CD4-positive, alpha-beta memory T cell (primary cell): ENCODE measurements around the gene APH1B. TPM values are rescaled to one million over a fixed set of nuclear protein-coding genes. Genes with fewer than 3 reads are reported as not detected.
A peak's percentile ranks its signal among the peaks of the same experiment; 100 is the strongest.

ENCODE experiments used
- CTCF ChIA-PET: fragments of 350-600 bp; sonication (Branson Sonifier 250); formaldehyde crosslinking; loops from one replicate; lab custom pipeline; 2021; ENCODE audit warnings: inconsistent platforms; ENCODE audit not compliant: partially characterized antibody; lab: Charles Lee
- POLR2A ChIA-PET: fragments of 350-600 bp; sonication (Branson Sonifier 250); formaldehyde crosslinking; loops from one replicate; lab custom pipeline; 2021; ENCODE audit not compliant: partially characterized antibody; lab: Charles Lee
- DNase-seq, 5 donors: peaks; one replicate each; pipeline versions ENCODE4 v3.0.0 to v3.0.0-alpha.2; 2020 to 2022; ENCODE audit warnings: mixed read lengths in 1 of 5
- H3K27ac ChIP-seq: one replicate; pipeline ENCODE4 v1.7.0; 2013; ENCODE audit warnings: low read depth, low read length
- H3K27me3 ChIP-seq: 2 replicates; pipeline ENCODE4 v1.7.0; 2013; ENCODE audit warnings: mild to moderate bottlenecking, low read length, moderate library complexity; ENCODE audit not compliant: insufficient read depth
- H3K36me3 ChIP-seq: 2 replicates; pipeline ENCODE4 v1.7.0; 2013; ENCODE audit warnings: mild to moderate bottlenecking, low read length, moderate library complexity; ENCODE audit not compliant: insufficient read depth
- H3K4me1 ChIP-seq: 2 replicates; pipeline ENCODE4 v1.7.0; 2013; ENCODE audit warnings: mild to moderate bottlenecking, low read length, moderate library complexity; ENCODE audit not compliant: insufficient read depth
- H3K4me3 ChIP-seq, 2 donors: one replicate each; pipeline ENCODE4 v1.7.0; 2013; ENCODE audit warnings: low read length in 2 of 2, mild to moderate bottlenecking in 1 of 2
- H3K9me3 ChIP-seq, 2 donors: one replicate each; pipeline ENCODE4 v1.7.0; 2013; ENCODE audit warnings: low read length in 2 of 2, control low read depth in 1 of 2; ENCODE audit not compliant: control insufficient read depth in 1 of 2
- H3K27ac Mint-ChIP-seq, 7 donors: one replicate each; pipeline ENCODE4 v1.8.0; 2020 to 2021; ENCODE audit warnings: mixed read lengths in 7 of 7, mild to moderate bottlenecking in 6 of 7, inconsistent platforms in 3 of 7, moderate library complexity in 3 of 7
- H3K27me3 Mint-ChIP-seq, 2 donors: one replicate each; pipeline ENCODE4 v1.8.0; 2020 to 2021; ENCODE audit warnings: mixed read lengths in 2 of 2
- H3K36me3 Mint-ChIP-seq, 2 donors: one replicate each; pipeline ENCODE4 v1.8.0; 2020 to 2021; ENCODE audit warnings: mixed read lengths in 2 of 2, inconsistent platforms in 1 of 2, mild to moderate bottlenecking in 1 of 2
- H3K4me1 Mint-ChIP-seq, 4 donors: one replicate each; pipeline ENCODE4 v1.8.0; 2020 to 2021; ENCODE audit warnings: mixed read lengths in 4 of 4, mild to moderate bottlenecking in 1 of 4
- H3K4me3 Mint-ChIP-seq, 8 donors: one replicate each; pipeline ENCODE4 v1.8.0; 2020 to 2021; ENCODE audit warnings: mixed read lengths in 8 of 8, mild to moderate bottlenecking in 7 of 8, moderate library complexity in 6 of 8, inconsistent platforms in 3 of 8
- H3K9me3 Mint-ChIP-seq, 8 donors: one replicate each; pipeline ENCODE4 v1.8.0; 2020 to 2021; ENCODE audit warnings: mixed read lengths in 8 of 8, mild to moderate bottlenecking in 5 of 8, inconsistent platforms in 3 of 8, moderate library complexity in 1 of 8
- intact Hi-C: fragments of 100-400 bp; cut with micrococcal nuclease; formaldehyde crosslinking; loops from one replicate; pipeline ENCODE4 v1.15.1; 2023
- polyA plus RNA-seq, 2 donors: library from polyadenylated mRNA; unstranded; fragments of 300-500 nt; fragmentation: Illumina TruSeq; gene quantifications; one replicate each; pipeline ENCODE4 v1.2.3, GENCODE V29; 2021
- total RNA-seq, 2 experiments: library from RNA; stranded (reverse); gene quantifications; one replicate each; pipeline ENCODE4 v1.2.3, GENCODE V29; 2021

APH1B gene
- total and polyA plus RNA-seq, 4 experiments from 2014 or later: 11.9 to 28.4 (median 18.2) TPM

DNA sequence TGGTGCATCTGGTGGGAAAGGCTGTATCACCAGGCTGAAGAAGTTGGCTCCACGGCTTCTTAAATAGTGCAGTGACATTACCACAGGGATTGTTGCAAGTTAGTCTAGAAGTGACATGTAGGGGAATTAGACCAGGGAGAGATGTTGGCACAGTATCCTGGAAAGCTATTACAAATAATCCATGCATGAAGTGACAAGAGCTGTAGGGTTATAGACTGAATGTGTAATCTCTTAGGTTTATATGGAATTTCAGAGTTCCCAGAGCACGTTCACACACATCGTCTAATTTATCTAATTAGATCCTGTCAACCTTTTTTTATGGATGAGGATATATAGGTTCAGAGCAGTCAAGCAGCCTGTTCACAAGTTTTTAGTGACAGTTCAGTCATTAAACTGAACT lies 37.3 kb upstream of the APH1B start:
- no peak overlapping the region for H3K4me3 ChIP-seq
- H3K9me3 Mint-ChIP-seq: peaks cover 0 to 3% (median 0%) of the 10 kb centered on the region in 8 donors
- H3K9me3 ChIP-seq: no peaks in the 10 kb centered on the region
- peak overlapping the region in 5 of 7 donors; percentile 8 to 93 (median 45) for H3K27ac Mint-ChIP-seq
- H3K27me3 ChIP-seq: no peaks in the 10 kb centered on the region
- H3K27me3 Mint-ChIP-seq: no peaks in the 10 kb centered on the region
- DNase-seq: no peak
- no peak overlapping the region for H3K4me3 Mint-ChIP-seq
- ChIA-PET CTCF (interaction anchor here (1.3 to 2.1 kb wide), 2 partner anchors 9 kb away, joined by 4 to 5 read pairs; no protein-coding TSS in a partner anchor), POLR2A (interaction anchor here (0.7 to 1.3 kb wide), 2 partner anchors 32 to 48 kb away, joined by 3 to 4 read pairs; no protein-coding TSS in a partner anchor)
- H3K4me1 Mint-ChIP-seq: peaks cover 53 to 81% (median 65%) of the 10 kb centered on the region in 4 donors
- H3K4me1 ChIP-seq: peaks cover 61% of the 10 kb centered on the region
- no peak overlapping the region for H3K27ac ChIP-seq
- no peaks in the 10 kb centered on the region for H3K36me3 ChIP-seq
- intact Hi-C loops: no loop called here
- peaks cover 26 to 29% of the 10 kb centered on the region in 2 donors for H3K36me3 Mint-ChIP-seq

DNA sequence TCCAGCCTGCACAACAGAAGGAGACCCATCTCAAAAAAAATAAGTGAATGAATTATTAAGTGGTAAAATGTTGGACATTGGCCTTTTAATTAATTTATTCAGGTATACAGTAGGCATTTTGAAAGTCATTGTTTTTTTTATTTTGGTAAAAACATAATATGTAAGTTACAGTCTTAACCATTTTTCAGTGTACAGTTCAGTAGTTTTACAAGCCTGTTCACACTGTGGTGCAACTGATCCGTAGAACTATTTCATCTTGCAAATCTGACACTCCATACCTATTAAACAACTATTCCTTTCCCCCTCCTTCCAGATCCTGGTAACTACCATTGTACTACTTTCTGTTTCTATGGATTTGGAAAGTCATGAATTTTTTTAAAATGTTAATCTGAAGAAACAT lies 36.1 kb upstream of the APH1B start:
- POLR2A ChIA-PET: no interaction called here

DNA sequence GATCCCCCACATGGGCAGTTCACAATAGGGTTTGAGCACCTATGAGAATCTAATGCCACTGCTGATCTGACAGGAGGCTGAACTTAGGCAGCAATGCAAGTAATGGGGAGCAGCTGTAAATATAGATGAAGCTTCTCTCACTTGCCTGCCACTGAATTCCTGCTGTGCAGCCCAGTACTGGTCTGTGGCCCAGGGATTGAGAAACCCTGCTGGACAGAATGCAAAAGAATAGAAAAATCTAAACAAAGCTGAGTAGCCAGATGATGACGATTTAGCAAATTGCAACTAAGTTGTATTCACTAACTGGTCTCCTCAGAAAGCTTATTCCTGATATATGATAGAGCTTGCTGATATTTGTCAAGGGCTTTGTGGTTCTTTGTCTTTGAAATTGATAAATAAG lies 34.3 kb upstream of the APH1B start:
- H3K9me3 Mint-ChIP-seq: no peaks in the 10 kb centered on the region

More for the DNA sequence above, 36.1 kb upstream of the APH1B start:
- intact Hi-C loops: no loop called here
- Histone ChIP-seq H3K9me3 (no peaks in the 10 kb centered on the region), H3K27ac (no peak overlapping the region), H3K4me3 (no peak overlapping the region), H3K36me3 (peaks cover 3% of the 10 kb centered on the region), H3K4me1 (peaks cover 58% of the 10 kb centered on the region), H3K27me3 (no peaks in the 10 kb centered on the region)
- H3K9me3 Mint-ChIP-seq: peaks cover 0 to 3% (median 0%) of the 10 kb centered on the region in 8 donors
- H3K4me1 Mint-ChIP-seq: peaks cover 52 to 81% (median 66%) of the 10 kb centered on the region in 4 donors
- peaks cover 31 to 35% of the 10 kb centered on the region in 2 donors for H3K36me3 Mint-ChIP-seq
- no peak overlapping the region for H3K4me3 Mint-ChIP-seq
- DNase-seq: no peak
- no peaks in the 10 kb centered on the region for H3K27me3 Mint-ChIP-seq
- H3K27ac Mint-ChIP-seq: peak overlapping the region in 2 of 7 donors; percentile 36 to 70
- CTCF ChIA-PET: interaction anchor here (1.1 kb wide), 1 partner anchor 33 kb away, joined by 3 read pairs; no protein-coding TSS in a partner anchor

DNA sequence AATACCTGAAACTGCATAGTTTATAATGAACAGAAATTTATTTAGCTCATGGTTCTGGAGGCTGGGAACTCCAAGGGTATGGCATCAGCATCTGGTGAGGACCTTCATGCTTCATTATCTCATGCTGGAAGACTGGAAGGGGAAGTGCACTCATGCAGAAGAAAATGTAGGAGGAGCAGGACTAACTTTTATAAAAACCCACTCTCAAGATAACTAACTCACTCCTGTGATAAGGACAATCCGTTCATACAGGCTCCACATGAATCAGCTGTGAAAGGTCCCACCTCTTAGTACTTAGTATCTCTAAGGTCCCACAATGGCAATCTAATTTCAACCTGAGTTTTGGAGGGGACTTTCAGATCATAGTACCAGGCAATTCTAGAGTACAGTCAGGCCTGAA lies 33.6 kb upstream of the APH1B start:
- peak overlapping the region in 1 of 8 donors; percentile 50 for H3K4me3 Mint-ChIP-seq
- peaks cover 42 to 48% of the 10 kb centered on the region in 2 donors for H3K36me3 Mint-ChIP-seq
- peaks cover 13% of the 10 kb centered on the region for H3K36me3 ChIP-seq
- no peak overlapping the region for H3K27ac ChIP-seq
- no peak overlapping the region for H3K4me3 ChIP-seq
- peak overlapping the region; percentile 8 to 94 (median 88) for H3K27ac Mint-ChIP-seq
- intact Hi-C loops: loop anchor here (2.0 kb wide), 1 partner anchor 51 kb away; no protein-coding TSS in a partner anchor
- DNase-seq: no peak
- H3K9me3 Mint-ChIP-seq: no peaks in the 10 kb centered on the region
- H3K9me3 ChIP-seq: no peaks in the 10 kb centered on the region
- peaks cover 43 to 78% (median 59%) of the 10 kb centered on the region in 4 donors for H3K4me1 Mint-ChIP-seq
- H3K4me1 ChIP-seq: peaks cover 41% of the 10 kb centered on the region
- POLR2A ChIA-PET: interaction anchor here (0.6 to 4.1 kb wide), 8 partner anchors 11 to 300 kb away, joined by 3 to 21 read pairs (median 3); no protein-coding TSS in a partner anchor
- CTCF ChIA-PET: interaction anchor here (0.5 to 2.8 kb wide), 5 partner anchors 11 to 196 kb away, joined by 3 to 10 read pairs (median 4); no protein-coding TSS in a partner anchor
- no peaks in the 10 kb centered on the region for H3K27me3 ChIP-seq
- H3K27me3 Mint-ChIP-seq: no peaks in the 10 kb centered on the region

More for the DNA sequence above, 34.3 kb upstream of the APH1B start:
- no peak overlapping the region for H3K4me3 ChIP-seq
- ChIA-PET POLR2A (interaction anchor here (0.6 to 4.1 kb wide), 5 partner anchors 30 to 300 kb away, joined by 3 to 21 read pairs (median 3); no protein-coding TSS in a partner anchor), CTCF (interaction anchor here (1.5 to 2.8 kb wide), 3 partner anchors 10 to 49 kb away, joined by 4 to 10 read pairs (median 10); no protein-coding TSS in a partner anchor)
- H3K27me3 ChIP-seq: no peaks in the 10 kb centered on the region
- Mint-ChIP-seq H3K4me1 (peaks cover 47 to 79% (median 62%) of the 10 kb centered on the region in 4 donors), H3K27me3 (no peaks in the 10 kb centered on the region), H3K36me3 (peaks cover 38 to 44% of the 10 kb centered on the region in 2 donors), H3K27ac (peak overlapping the region in 4 of 7 donors; percentile 7 to 85 (median 60)), H3K4me3 (peak overlapping the region in 2 of 8 donors; percentile 11 to 32)
- H3K27ac ChIP-seq: no peak overlapping the region
- peaks cover 46% of the 10 kb centered on the region for H3K4me1 ChIP-seq
- intact Hi-C loops: no loop called here
- DNase-seq: no peak
- H3K36me3 ChIP-seq: peaks cover 13% of the 10 kb centered on the region
- H3K9me3 ChIP-seq: no peaks in the 10 kb centered on the region

DNA sequence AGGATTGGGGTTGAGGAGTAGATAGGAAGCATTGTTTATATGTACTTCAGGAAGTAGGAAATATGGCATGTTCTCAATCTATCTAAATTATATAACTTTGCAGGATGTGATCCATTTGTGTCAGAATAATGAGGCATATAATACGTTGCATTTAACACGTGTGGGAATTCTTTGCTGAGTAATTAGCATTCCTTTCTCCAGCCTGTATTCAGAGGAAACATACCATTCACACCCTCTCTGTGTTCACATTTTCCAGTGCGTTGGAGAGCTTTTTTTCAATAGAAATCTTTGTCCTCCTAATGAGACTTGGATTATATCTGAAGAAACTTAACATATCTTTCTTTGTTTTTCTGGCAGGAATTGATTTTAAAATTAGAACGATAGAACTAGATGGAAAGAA lies 33.0 kb upstream of the APH1B start:
- peak overlapping the region; percentile 32 to 94 (median 82) for H3K27ac Mint-ChIP-seq
- H3K36me3 Mint-ChIP-seq: peaks cover 48 to 54% of the 10 kb centered on the region in 2 donors
- no peaks in the 10 kb centered on the region for H3K27me3 Mint-ChIP-seq
- H3K4me3 Mint-ChIP-seq: peak overlapping the region in 2 of 8 donors; percentile 50 to 54
- no peaks in the 10 kb centered on the region for H3K27me3 ChIP-seq
- peaks cover 17% of the 10 kb centered on the region for H3K36me3 ChIP-seq
- peak overlapping the region; percentile 23 for H3K27ac ChIP-seq
- H3K4me3 ChIP-seq: no peak overlapping the region
- intact Hi-C loops: loop anchor here (2.0 kb wide), 1 partner anchor 52 kb away; no protein-coding TSS in a partner anchor
- H3K4me1 Mint-ChIP-seq: peaks cover 41 to 75% (median 57%) of the 10 kb centered on the region in 4 donors
- ChIA-PET CTCF (interaction anchor here (0.5 to 2.8 kb wide), 3 partner anchors 12 to 197 kb away, joined by 3 to 10 read pairs (median 3); no protein-coding TSS in a partner anchor), POLR2A (interaction anchor here (1.0 to 4.1 kb wide), 6 partner anchors 11 to 111 kb away, joined by 3 to 21 read pairs (median 5); partner anchors contain the start of genes RAB8B and RPS27L)
- peaks cover 37% of the 10 kb centered on the region for H3K4me1 ChIP-seq
- no peaks in the 10 kb centered on the region for H3K9me3 ChIP-seq
- no peak for DNase-seq
- H3K9me3 Mint-ChIP-seq: no peaks in the 10 kb centered on the region

DNA sequence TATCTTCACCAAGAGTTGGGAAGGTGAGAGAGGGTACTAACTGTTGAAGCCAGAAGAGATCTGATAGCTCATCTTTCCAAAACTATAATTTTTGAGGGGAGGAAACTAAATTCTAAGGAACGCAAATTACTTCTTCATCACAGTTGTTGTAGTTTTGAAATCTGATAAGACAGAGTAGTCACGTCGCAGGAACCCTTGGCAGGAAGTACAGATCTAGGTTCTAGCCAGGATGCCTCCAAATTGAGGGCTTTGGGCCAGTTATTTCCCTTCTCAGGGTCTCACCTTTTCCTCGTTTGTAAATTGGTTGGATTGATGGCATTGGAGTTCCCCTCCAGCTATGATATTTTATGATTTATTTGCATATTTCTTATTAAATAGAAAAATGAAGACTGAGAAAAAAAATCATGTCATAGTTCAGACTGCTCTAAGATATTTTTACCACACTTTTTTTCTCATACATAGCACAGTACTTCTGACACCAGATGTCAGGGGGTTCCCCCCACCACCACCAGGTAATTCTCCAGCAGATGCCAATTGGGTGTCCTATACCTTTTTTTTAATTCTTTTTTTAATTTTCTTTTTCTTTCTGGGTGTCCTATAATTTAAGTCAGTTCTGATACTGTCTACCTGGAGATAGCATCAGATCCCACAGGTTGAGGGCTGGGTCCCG lies 32.3 kb upstream of the APH1B start:
- no peak overlapping the region for H3K4me3 ChIP-seq
- CTCF ChIA-PET: interaction anchor here (0.7 to 2.8 kb wide), 4 partner anchors 12 to 1205 kb away, joined by 3 to 10 read pairs (median 4); no protein-coding TSS in a partner anchor
- H3K27me3 Mint-ChIP-seq: no peaks in the 10 kb centered on the region
- peak overlapping the region; percentile 32 to 94 (median 82) for H3K27ac Mint-ChIP-seq
- H3K9me3 Mint-ChIP-seq: no peaks in the 10 kb centered on the region
- peaks cover 48 to 53% of the 10 kb centered on the region in 2 donors for H3K36me3 Mint-ChIP-seq
- H3K4me1 ChIP-seq: peaks cover 30% of the 10 kb centered on the region
- H3K27me3 ChIP-seq: no peaks in the 10 kb centered on the region
- H3K27ac ChIP-seq: peak overlapping the region; percentile 23
- POLR2A ChIA-PET: interaction anchor here (1.2 to 4.1 kb wide), 5 partner anchors 12 to 88 kb away, joined by 3 to 21 read pairs (median 6); partner anchors contain the start of genes RAB8B and RPS27L
- DNase-seq: peak; percentile 17 to 76 (median 37)
- intact Hi-C loops: loop anchor here (1.0 to 2.0 kb wide), 2 partner anchors 52 to 88 kb away; partner anchors contain the start of gene RPS27L
- H3K9me3 ChIP-seq: no peaks in the 10 kb centered on the region
- peaks cover 39 to 69% (median 52%) of the 10 kb centered on the region in 4 donors for H3K4me1 Mint-ChIP-seq
- peaks cover 20% of the 10 kb centered on the region for H3K36me3 ChIP-seq
- peak overlapping the region in 5 of 8 donors; percentile 6 to 54 (median 21) for H3K4me3 Mint-ChIP-seq
